Stomach (tissue), 4 donors: ENCODE measurements around the gene C1orf87.

Source experiments
- EP300 ChIP-seq: sonication (generic); formaldehyde crosslinking; IDR thresholded peaks from one replicate; pipeline ENCODE4 v1.6.1; 2017; ENCODE audit warnings: antibody characterized with exemption
- TF ChIP-seq, protein P1 (sequence below), 7 experiments: fragments of 450-650 bp in 4 of 7; fragments of 200-600 bp in 3 of 7; sonication (generic) in 3 of 7; IDR thresholded peaks; one replicate each; pipeline ENCODE4 v1.5.1; 2016 to 2019; ENCODE audit warnings: antibody characterized with exemption in 7 of 7, control low read depth in 2 of 7, mild to moderate bottlenecking in 1 of 7

DNA sequence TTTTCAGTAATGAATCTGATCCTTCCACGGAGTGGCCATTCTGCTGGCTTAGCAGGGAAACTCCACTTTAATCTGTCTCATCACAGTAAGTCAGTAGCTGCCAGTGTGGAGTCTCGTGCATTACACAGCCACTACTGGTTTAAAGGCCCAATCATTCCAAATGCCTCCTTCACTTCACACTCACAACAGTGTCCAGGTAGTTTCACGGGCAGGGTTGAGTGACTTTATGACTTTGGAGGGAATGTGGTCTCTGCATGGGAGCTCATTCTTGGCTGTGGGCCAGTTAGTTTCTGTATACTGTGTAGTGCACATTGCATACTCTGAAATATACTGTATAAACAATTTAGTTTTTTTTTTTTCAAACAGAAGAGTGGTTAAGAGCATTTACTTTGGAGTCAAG lies 34.6 kb upstream of the C1orf87 start:
- TF ChIP-seq, protein P1, sequence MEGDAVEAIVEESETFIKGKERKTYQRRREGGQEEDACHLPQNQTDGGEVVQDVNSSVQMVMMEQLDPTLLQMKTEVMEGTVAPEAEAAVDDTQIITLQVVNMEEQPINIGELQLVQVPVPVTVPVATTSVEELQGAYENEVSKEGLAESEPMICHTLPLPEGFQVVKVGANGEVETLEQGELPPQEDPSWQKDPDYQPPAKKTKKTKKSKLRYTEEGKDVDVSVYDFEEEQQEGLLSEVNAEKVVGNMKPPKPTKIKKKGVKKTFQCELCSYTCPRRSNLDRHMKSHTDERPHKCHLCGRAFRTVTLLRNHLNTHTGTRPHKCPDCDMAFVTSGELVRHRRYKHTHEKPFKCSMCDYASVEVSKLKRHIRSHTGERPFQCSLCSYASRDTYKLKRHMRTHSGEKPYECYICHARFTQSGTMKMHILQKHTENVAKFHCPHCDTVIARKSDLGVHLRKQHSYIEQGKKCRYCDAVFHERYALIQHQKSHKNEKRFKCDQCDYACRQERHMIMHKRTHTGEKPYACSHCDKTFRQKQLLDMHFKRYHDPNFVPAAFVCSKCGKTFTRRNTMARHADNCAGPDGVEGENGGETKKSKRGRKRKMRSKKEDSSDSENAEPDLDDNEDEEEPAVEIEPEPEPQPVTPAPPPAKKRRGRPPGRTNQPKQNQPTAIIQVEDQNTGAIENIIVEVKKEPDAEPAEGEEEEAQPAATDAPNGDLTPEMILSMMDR (IDR thresholded peaks at IDR 0.05) = no peak
- TF ChIP-seq EP300 = no peak
